Fibroblast of upper back skin (primary cell): ENCODE data around the gene RUNX3.

Experiments used
- DNase-seq: peaks from one replicate; pipeline ENCODE4 v3.0.0-alpha.2; 2013

RUNX3 gene

DNA sequence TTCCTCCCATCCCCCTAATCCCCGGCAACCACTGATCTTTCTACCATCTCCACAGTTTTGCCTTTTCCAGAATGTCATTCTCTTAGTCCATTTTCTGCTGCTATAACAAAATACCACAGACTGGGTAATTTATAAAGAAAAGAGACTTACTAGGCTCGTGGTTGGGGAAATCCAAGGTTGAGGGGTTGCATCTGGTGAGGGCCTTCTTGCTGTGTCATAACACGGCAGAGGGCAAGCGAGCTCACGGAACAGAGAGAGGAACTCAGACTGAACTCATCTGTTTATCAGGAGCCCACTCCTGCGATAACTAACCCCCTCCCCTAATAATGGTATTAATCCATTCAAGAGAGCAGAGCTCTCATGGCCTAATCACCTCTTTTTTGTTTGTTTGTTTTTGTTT lies 52.0 kb downstream of the RUNX3 start:
- DNase-seq = no peak

GRCh38 chr1:24875991-24876506 lies 54.0 kb downstream of the RUNX3 start:
- DNase-seq = no peak

DNA sequence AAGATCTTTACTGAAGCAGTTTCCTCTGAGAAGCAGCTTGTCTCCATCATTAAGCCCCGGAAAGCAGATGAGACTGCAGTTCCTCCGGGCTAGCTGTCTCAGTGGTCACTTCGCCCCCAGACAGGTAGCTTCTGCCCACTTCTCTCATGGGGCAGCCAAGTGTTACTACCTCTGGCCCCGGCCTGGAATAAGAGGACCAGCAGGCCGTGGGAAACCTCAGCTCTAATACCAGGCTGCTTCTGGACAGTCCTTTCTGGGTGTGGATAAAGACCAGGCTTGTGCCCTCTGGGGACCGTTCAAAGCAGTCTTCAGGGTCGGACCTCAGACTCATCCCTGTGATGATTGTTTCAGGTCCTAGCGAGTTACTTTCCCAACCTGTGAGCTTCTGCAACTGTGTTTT lies 54.8 kb downstream of the RUNX3 start:
- no peak for DNase-seq

- no peak for DNase-seq
Observed at GRCh38 chr1:24874611-24875234, 55.4 kb downstream of the RUNX3 start.

- DNase-seq = no peak
Observed at GRCh38 chr1:24874056-24874455, 56.0 kb downstream of the RUNX3 start.

GRCh38 chr1:24873148-24873547 lies 56.9 kb downstream of the RUNX3 start:
- DNase-seq = no peak

GRCh38 chr1:24872061-24872850 lies 57.8 kb downstream of the RUNX3 start:
- no peak for DNase-seq

DNA sequence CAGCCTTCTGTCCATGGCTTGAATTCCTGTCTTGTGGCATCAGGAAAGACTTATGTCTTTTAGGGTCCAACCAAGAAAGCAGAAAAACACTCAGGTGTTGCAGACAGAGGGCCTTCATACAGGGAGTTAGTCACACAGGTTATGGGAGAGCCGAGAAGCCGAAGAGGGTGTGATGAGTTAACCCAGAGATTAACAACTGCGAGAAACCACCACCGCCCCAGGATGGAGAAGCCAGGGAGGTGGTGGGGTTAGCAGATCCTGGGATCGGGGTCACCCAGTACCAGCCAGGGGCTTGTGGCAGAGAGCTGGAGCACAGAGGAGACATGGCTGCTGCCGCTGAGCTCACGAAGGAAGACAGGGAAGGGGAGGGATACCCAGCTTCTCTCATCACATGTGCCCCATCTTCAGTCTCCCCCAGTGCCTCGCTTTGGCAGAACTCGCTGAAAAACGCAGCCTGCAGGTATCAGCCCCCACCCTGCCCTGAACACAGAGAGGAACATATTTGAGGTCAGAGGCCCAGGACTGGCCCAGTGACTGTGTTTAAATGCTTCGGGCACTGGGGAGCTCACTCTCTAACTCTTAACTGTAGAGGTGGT lies 58.7 kb downstream of the RUNX3 start:
- no peak for DNase-seq

DNA sequence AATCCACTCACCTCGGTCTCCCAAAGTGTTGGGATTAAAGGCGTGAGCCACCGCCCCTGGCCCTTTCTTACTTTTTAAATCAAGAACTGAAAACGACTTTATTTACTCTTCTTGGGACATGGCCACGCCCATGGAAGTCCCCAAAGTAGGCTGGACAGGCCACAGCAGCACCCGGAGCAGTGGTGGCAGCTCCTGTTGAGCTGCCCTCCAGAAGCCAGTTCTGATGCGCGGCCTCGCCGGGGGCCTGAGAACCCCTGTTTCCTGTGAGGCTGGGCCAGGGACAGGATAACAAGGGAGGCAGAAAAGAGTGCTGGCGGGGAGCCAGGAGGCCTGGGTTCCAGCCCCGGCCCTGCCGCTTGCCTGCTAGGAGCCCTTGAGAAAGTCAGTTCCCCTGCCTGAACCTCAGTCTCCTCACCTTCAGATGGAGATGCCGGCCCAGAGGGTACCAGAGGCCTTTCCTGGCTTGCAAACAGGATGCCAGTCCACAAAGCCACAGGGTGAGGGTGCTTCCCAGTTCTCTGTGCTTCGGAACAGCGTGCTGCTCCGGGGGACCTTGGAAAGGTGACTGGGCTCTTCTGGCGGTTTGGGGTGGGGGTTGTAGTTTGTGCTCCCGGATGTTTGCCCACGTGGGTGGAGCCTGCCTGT lies 59.4 kb downstream of the RUNX3 start:
- DNase-seq = no peak

GRCh38 chr1:24868016-24868875 lies 61.8 kb downstream of the RUNX3 start:
- no peak for DNase-seq

DNA sequence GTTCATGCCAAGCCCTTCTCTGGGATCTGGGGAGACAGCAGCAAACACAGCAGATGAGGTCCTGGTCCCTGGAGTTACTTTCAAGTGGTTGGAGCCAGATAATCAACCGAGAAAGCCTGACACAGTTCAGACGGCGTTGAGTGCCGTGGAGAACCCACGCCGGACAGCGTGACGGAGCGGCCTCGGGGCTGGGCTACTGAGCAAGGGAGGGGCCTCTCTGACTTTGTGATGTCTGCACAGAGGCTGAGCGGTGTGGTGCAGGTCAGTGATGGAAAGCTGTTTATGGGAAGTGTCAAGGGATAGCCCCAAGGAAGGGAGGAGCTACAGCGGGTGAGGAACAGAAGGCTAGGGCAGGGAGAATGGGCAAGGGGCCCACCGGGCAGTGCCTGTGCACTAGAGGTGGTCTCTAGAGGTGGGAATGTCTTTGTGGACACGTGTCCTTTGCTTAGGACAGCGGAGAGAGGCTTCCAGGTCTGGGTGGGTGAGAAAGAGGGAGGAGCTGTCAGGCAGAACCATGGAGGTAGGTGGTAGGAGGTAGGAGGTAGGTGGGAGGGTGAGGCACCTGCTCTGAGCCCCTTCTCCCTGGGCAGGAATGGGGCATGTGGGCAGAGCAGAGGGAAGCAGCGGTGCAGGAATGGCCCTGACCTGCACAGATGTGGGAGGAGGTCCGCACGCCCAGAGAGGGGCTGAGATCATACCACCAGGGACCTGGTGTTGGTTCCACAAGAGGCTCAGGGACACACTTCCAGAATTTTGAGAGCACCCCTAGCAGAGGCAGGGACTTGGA lies 62.8 kb downstream of the RUNX3 start:
- no peak for DNase-seq

DNA sequence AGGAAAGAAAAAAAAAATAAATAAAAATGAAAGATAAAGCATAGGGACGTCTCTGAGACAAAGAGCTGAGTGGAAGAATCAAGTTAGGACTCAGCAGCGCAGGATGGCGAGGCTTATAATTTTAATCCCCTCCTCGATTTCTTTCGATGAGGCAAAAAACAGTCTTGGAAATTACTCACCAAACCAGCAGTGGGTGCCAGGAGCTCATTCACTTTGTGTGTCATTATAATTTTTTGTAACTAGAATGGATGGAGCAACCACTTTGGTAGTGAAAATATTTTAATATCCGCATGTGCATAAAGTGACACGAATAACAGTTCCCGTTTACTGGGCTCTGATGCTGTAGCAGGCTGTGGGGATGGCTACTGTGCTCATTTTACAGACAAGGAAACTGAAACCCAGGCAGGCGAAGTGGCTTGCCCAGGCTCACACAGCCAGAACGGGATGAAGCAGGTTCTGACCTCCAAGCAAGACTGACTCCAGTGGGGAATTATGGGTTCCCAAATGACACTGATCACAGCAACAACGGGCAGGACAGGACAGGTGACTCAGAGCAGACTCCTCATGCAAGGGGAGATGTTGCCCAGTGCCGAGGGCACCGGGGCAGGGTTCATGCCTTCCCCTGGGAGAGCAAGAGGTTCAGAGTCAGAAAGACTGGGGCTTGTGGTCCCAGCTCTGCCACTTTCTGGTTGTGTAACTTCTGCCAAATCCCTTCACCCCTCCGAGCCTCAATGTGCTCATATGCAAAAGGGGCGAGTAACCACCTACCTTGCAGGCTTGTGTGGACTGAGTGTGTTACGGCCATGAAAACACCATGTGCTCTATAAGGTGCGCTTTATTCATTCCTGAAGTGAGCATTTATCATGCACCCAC lies 63.6 kb downstream of the RUNX3 start:
- DNase-seq = no peak

DNA sequence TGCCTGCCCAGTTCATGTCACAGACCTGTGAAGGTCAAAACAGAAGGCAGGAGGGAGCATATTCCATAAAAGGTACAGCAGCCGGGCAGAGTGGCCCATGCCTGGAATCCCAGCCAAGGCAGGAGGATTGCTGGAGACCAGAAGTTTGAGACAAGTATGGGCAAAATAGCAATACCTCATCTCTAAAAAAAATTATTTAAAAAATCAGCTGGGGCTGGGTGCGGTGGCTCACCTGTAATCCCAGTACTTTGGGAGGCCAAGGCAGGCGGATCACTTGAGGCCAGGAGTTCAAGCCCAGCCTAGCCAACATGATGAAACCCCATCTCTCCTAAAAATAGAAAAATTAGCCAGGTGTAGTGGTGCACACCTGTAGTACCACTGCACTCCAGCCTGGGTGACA lies 64.5 kb downstream of the RUNX3 start:
- DNase-seq = no peak

- DNase-seq = no peak
Observed at GRCh38 chr1:24865168-24865567, 64.9 kb downstream of the RUNX3 start.

GRCh38 chr1:24864370-24864777 lies 65.7 kb downstream of the RUNX3 start:
- DNase-seq = no peak

GRCh38 chr1:24862775-24863483 lies 67.1 kb downstream of the RUNX3 start:
- DNase-seq = no peak

GRCh38 chr1:24861821-24862727 lies 68.0 kb downstream of the RUNX3 start:
- no peak for DNase-seq

DNA sequence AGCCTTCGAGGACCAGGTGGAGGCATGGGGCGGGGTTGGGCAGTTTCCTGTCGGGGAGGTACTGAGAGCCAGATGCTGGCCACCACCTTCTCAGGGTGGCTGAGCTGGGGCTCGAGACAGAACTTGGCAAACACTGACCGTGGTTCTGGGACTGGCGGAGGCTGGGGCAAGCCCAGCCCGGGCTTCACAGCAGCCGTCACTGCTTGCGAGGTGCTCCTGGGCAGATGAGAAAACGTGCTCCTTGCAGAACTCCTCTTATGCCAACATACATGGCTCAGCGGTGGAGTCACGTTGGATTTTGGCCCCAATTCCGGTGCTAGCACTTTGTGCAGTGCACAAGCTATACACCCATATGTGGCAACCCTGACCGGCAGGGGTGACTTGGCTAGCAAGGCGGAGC lies 69.2 kb downstream of the RUNX3 start:
- DNase-seq = no peak
